Measurements from ENCODE around the gene ATG4B.
A peak's percentile ranks its signal among the peaks of the same experiment; 100 is the strongest.

The ATG4B gene

DNA sequence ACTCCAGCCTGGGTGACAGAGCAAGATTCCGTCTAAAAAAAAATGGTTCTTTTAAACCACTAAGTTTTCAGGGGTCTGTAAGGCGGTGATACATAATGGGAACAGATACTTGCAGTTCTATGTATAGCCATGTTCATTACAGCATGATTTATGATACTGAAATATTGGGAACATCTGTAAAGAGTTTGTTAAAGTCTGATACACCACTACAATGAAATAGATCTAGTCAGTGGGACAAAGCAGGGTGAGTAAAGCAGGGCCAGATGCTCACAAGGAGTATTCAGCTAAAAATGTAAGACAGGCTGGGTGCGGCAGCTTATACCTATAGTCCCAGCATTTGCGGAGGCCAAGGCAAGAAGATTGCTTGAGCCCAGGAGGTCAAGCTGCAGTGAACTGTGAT is 58.2 kb downstream of the ATG4B start:
- no peak for DNase-seq

DNA sequence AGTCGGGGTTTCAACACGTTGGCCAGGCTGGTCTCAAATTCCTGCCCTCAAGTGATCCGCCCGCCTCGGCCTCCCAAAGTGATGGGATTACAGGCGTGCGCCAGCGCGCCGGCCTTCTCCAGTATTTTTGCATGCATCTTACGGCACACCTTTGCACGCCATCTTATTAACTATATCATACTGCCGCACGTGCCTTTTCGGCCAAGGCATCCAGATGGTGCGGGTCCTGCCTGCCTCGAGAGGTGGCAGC is 63.6 kb downstream of the ATG4B start:
- DNase-seq, result no peak

DNA sequence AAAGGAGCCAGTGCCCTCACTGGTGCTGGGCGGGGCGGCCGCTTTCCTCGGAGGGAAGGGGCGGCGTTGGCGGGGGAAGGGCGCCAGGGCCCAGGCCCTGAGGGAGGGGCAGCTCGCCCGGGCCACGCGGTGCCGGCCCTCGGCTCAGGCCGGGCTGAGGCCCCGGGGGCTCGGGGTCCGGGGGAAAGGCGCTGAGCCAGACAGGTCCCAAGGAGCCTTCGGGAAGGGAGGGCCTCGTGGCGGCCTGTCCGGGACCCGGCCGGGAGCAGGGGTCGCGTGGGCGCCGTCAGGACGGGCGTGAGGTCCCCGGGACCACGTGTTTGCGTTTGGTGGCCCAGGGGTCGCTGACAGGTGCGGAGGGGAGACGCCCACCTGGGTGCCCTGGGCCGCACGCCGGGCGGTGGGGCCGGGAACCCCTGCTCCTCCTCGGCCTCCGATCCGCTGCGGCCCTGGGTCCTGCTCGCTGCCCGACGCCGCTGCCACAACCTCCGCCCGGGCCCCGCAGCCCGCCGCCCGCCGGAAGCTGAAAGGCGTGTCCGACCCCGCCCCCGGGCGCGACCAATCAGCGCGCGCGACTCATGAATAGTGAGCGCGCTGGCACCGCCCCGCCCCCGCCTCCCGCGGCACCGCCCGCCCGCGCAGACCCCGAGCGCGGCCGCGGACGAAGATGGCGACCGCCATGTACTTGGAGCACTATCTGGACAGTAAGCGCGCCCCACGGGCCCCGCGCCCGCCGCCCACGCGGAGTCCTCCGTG is 64.1 kb downstream of the ATG4B start, which contains the start of gene ING5:
TSS of gene ING5 (plus strand) at position 641 of the 756 bp plus-strand sequence. CDS start at position 668, 27 bp downstream.
- peak; percentile 94 to 95 for DNase-seq

DNA sequence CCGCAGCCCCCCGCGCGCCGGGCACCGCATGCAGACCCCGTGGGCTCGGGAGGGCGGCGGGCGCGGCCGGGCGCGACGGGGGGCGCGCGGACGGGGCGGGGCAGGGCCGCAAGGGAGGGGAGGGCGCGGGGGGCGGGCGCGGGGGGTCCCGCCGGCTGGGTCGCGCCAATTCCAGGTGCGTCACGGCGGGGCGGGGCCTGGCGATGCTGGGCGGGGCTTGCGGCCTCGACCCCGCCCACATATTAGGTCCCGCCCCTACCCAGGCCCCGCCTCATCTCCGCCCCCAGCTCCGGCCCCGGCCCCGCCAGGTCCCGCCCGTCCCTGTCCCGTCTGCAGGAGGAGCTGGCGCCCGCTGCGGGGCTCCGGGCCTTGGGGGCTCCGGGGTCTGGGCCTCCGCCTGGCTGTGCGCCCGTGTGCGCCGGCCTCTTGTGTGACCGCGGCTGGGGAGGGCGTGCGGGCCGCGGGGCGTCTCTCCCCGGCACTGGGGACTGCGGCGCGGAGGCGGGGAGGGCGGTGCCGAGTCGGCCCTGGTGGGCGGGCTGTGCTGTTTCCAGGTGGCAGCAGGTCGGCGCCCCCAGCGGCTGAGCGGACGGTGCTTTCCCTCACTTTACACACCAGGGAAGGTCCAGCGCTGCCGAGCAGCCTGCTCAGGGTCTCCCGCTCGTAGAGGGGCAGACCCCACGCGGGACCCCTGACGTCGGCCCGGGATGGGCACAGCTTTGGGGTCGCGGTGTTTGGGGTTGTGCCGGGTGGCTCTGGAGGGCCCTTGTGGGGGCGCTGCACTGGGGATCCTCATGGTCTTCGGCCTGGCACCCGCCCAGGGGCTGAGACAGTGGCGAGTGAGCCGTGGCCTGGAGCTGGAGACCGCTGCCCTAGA is 64.9 kb downstream of the ATG4B start:
- DNase-seq, result peak; percentile 89 to 90

DNA sequence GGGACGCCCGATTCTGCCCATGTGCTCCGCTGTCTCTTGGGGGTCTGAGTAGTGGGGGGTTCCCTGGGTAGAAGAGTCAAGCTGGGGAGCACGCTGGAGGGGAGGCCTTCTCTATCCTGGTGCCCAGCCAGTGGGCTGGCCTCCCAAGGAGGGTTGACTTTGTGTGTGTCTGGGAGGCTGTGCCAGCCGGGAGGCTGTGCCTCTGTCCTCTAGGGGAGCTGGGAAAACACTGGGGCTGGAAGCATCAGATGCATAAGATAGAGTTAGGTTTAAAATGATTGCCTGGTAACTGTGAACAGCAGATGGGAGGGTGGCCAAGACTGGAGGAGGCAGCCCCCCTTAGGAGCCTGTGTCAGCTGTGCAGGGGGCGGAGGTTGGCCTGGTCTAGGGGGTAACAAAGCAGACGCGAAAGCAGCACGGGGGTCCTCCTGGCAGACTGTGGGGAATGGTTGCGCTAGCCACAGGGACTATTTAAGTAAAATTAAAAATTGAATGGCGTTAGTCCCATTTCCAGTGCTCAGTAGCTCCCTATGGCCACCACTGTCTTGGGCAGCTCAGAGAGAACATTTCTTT is 65.6 kb downstream of the ATG4B start:
- DNase-seq, result no peak

DNA sequence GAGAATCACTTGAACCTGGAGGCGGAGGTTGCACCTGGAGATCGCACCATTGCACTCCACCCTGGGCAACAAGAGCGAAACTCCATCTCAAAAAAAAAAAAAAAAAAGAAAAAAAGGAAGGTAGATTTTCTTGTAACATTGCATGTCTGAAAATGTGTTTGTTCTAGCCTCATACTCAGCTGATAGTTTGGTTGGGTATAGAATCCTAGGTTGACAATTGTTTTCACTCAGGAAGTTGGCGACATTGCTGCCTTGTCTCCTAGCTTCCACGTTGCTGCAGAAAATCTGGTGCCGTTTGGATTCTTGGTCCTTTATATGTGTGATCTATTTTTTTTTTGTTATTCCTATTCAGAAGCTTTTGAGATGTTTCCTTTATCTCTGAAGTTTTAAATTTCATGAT is 69.0 kb downstream of the ATG4B start:
- no peak for DNase-seq

DNA sequence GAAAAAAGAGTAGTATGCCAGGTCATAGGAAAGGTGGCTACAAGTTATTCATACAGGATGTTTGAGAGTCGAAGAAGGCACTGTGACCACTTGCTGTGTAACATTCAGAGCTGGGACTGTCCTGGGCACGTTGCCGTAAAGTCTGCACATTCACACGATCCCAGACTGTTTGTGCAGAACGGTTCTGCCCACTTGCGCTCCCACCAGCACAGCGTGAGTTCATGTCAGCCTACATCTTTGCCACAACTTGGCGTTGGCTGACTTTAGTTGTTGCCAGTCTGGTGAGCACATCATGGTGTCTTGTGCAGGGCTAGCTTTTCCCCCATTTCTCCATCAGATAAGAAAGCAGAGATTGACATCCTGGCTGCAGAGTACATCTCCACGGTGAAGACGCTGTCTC is 71.4 kb downstream of the ATG4B start:
- DNase-seq, result no peak

DNA sequence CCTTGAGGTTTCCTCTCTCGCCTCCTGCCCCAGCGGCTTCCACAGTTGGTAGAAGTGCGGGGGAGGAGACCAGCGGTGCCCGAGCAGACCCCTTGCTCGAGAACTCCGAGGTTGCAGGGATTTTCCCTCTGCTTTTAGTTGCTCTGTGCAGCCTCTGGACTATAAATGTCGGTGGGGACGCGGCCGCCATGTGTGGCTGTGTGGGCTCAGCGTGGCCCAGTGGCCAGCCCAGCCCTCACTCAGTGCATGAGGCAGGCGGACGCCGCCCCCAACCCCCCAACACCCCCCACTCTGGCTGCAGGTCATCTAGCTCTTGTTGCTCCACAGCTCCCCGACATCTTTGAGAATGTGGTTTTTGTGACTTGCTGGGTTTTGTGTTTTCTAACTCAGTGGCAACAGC is 81.6 kb downstream of the ATG4B start:
- no peak for DNase-seq

DNA sequence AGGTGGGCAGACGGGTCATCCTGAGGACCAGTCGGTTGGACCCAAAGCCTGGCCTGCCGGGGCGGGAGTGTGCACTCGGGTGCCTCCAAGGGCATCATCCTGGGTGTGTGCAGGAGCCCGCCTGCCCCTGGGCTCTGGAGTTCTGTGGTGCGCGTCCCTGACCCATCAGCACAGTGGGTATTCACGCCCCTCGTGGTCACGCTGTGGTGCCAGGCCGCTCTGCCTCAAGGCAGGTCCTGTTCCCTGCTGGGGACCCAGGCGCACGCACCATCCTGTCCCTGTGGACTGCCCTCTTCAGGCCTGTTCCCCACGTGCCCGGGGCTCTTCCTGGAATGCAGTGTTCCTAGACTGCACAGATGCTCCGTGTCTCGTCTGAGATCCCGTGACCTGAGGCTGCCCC is 82.6 kb downstream of the ATG4B start:
- no peak for DNase-seq

DNA sequence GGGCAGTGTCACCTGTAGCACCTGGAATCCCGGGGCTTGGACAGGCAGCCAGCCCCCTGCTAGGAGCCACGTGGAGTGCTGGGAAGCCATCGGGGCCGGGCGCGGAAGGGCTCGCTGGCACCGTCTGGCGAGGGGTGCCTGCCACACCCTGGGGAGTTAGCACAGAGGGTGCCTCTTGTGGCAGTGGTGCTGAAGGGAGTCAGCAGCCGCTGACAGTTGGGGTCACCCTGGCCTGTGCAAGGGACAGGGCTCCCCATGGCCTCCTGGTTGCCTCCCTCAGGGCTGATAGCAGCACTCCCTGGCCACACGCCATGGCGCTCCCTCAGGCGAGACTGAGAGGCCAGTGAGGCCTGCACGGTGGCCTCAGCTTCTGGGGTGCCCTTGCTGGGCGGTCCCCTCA is 83.1 kb downstream of the ATG4B start:
- DNase-seq, result no peak

DNA sequence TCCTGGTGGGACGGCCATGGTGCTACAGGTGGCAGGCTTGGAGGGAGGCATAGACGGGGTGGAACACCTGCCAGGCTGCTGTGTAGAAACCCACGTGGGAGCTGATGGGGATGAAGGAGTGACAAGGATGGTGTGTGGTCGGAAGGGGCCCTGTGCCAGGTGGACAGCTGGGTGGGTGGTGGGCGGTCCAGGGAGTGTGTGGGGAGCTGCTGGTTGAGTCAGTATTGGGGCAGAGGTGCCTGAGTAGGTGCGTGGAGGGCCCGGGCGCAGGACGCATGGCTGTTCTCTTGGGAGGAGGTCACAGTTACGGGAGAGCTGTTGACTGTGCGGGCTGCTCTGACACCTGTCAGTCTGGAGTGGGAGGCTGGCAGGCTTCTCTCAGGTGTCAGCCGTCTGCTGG is 84.4 kb downstream of the ATG4B start:
- no peak for DNase-seq

DNA sequence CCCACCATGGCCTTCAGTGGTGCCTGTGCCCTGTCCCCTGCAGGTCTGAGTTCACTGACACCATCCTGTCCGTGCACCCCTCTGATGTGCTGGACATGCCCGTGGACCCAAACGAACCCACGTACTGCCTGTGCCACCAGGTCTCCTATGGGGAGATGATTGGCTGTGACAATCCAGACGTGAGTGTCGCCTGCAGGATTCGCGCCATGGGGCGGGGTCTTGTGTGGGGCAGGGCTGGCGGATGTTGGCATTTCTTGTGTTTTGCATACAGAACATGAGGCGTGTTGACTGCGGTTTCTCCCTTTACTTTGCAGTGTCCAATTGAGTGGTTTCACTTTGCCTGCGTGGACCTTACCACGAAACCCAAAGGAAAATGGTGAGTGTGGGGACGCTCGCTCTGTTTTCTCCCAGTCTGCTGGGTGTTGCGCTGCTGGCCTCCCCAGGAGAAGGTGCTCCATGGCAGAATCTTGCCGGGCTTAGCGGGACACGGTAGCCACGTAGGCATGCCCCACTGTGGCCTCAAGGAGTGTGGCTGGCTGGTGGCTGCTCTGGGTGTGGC is 85.5 kb downstream of the ATG4B start:
- DNase-seq, result no peak
